Vagina (tissue), 2 donors: Measurements from ENCODE around the gene MIA.

Experiments used
- POLR2A ChIP-seq, 2 donors: fragments of 450-650 bp; IDR thresholded peaks; one replicate each; pipeline ENCODE4 v1.6.1; 2017; ENCODE audit warnings: antibody characterized with exemption in 2 of 2, mild to moderate bottlenecking in 2 of 2, moderate library complexity in 2 of 2
- POLR2AphosphoS5 ChIP-seq, 2 donors: sonication (generic); formaldehyde crosslinking; IDR thresholded peaks; one replicate each; pipeline ENCODE4 v1.9.0; 2017; ENCODE audit warnings: antibody characterized with exemption in 2 of 2, mild to moderate bottlenecking in 2 of 2, low read depth in 1 of 2; ENCODE audit not compliant: insufficient read depth in 1 of 2
- TF ChIP-seq, protein P1 (sequence below), 3 experiments: fragments of 450-650 bp in 2 of 3; fragments of 200-600 bp in 1 of 3; sonication (generic) in 1 of 3; IDR thresholded peaks; one replicate each; pipeline ENCODE4 v1.5.1; 2017 to 2019; ENCODE audit warnings: antibody characterized with exemption in 3 of 3, mild to moderate bottlenecking in 2 of 3, moderate library complexity in 2 of 3

DNA sequence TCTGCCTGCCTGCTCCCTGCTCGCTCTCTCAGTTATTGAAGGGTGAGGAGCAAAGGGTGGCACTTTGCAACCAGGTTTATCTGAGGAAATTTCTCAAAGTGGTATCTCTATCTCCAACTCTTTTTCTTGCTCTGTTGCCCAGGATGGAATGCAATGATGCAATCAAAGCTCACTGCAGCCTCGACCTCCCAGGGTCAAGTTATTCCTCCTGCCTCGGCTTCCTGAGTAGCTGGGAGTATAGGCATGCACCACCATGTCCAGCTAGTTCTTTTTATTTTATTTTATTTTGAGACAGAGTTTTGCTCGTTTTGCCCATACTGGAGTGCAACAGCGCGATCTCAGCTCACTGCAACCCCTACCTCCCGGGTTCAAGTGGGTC is 29.9 kb upstream of the MIA start:
- TF ChIP-seq POLR2A (IDR thresholded peaks at IDR 0.05) (no peak), POLR2AphosphoS5 (IDR thresholded peaks at IDR 0.05; ENCODE audit: insufficient read depth in 1 of 2, low read depth in 1 of 2) (no peak)
- TF ChIP-seq, protein P1, sequence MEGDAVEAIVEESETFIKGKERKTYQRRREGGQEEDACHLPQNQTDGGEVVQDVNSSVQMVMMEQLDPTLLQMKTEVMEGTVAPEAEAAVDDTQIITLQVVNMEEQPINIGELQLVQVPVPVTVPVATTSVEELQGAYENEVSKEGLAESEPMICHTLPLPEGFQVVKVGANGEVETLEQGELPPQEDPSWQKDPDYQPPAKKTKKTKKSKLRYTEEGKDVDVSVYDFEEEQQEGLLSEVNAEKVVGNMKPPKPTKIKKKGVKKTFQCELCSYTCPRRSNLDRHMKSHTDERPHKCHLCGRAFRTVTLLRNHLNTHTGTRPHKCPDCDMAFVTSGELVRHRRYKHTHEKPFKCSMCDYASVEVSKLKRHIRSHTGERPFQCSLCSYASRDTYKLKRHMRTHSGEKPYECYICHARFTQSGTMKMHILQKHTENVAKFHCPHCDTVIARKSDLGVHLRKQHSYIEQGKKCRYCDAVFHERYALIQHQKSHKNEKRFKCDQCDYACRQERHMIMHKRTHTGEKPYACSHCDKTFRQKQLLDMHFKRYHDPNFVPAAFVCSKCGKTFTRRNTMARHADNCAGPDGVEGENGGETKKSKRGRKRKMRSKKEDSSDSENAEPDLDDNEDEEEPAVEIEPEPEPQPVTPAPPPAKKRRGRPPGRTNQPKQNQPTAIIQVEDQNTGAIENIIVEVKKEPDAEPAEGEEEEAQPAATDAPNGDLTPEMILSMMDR (IDR thresholded peaks at IDR 0.05): no peak
